SU-DHL-6 (cell line): ENCODE results near the gene CTNNB1.

ENCODE experiments used
- H2AFZ ChIP-seq: fragments of 200-600 bp; sonication (generic); 2 replicates; pipeline ENCODE4 v1.6.1; 2014; ENCODE audit warnings: low read depth, mild to moderate bottlenecking, moderate library complexity, mixed read lengths, antibody characterized with exemption, low read length; ENCODE audit not compliant: severe bottlenecking
- H3F3A ChIP-seq: fragments of 200-600 bp; shearing (Covaris generic); 2 replicates; pipeline ENCODE4 v1.6.0; 2016; ENCODE audit warnings: antibody characterized with exemption, mild to moderate bottlenecking; ENCODE audit not compliant: insufficient read depth
- H3K27ac ChIP-seq: fragments of 200-600 bp; sonication (generic); 2 replicates; pipeline ENCODE4 v1.5.1; 2016; ENCODE audit warnings: low read depth, mild to moderate bottlenecking, low read length, moderate library complexity, mixed read lengths
- H3K27me3 ChIP-seq: fragments of 200-600 bp; sonication (generic), shearing (Covaris generic); 2 replicates; pipeline ENCODE4 v1.6.0; 2014; ENCODE audit warnings: mild to moderate bottlenecking, low read length
- H3K36me3 ChIP-seq: fragments of 200-600 bp; sonication (generic); 2 replicates; pipeline ENCODE4 v1.6.1; 2014; ENCODE audit warnings: mild to moderate bottlenecking, low read length, mixed read lengths
- H3K4me2 ChIP-seq: fragments of 300-600, 200-600 bp; shearing (Covaris generic), sonication (generic); 2 replicates; pipeline ENCODE4 v1.6.0; 2014; ENCODE audit warnings: low read length, low read depth, mild to moderate bottlenecking; ENCODE audit not compliant: poor library complexity, severe bottlenecking
- H3K4me3 ChIP-seq: fragments of 200-600 bp; sonication (generic); 2 replicates; pipeline ENCODE4 v1.5.1; 2014; ENCODE audit warnings: antibody characterized with exemption, low read length, mild to moderate bottlenecking, mixed read lengths; ENCODE audit not compliant: insufficient read depth, poor library complexity, severe bottlenecking
- H3K79me2 ChIP-seq: fragments of 200-600 bp; sonication (generic); 2 replicates; pipeline ENCODE4 v1.6.1; 2014; ENCODE audit warnings: mild to moderate bottlenecking, low read length, moderate library complexity; ENCODE audit not compliant: insufficient read depth
- H3K9ac ChIP-seq: fragments of 200-600 bp; sonication (generic); 2 replicates; pipeline ENCODE4 v1.7.0; 2014; ENCODE audit warnings: mild to moderate bottlenecking, low read length
- H3K9me2 ChIP-seq: fragments of 200-600 bp; sonication (generic); replicated peaks from 2 replicates; pipeline ENCODE4 v1.6.1; 2014; ENCODE audit warnings: low read length; ENCODE audit not compliant: insufficient read depth
- H3K9me3 ChIP-seq: fragments of 200-600 bp; sonication (generic); 2 replicates; pipeline ENCODE4 v1.6.1; 2014; ENCODE audit warnings: low read length, mixed read lengths; ENCODE audit not compliant: insufficient read depth
- H4K20me1 ChIP-seq: fragments of 200-600 bp; sonication (generic); 2 replicates; pipeline ENCODE4 v1.6.1; 2014; ENCODE audit warnings: low read depth, mild to moderate bottlenecking, antibody characterized with exemption, low read length, moderate library complexity, mixed read lengths
- CTCF ChIP-seq: fragments of 200-600 bp; sonication (generic); IDR thresholded peaks from one replicate; pipeline ENCODE4 v1.5.1; 2017; ENCODE audit warnings: antibody characterized with exemption, mild to moderate bottlenecking, low read length, moderate library complexity; ENCODE audit not compliant: insufficient read depth, poor library complexity, severe bottlenecking
- EZH2phosphoT487 ChIP-seq: fragments of 200-600 bp; sonication (generic), shearing (Covaris generic); conservative IDR thresholded peaks from 2 replicates; pipeline ENCODE4 v1.6.1; 2018; ENCODE audit warnings: mild to moderate bottlenecking, antibody characterized with exemption, low read length, moderate library complexity, mixed read lengths

CTNNB1 gene

GRCh38 chr3:41222501-41222900, 23.2 kb downstream of the CTNNB1 start:
- Histone ChIP-seq H3K9ac (no peak overlapping the region), H3K9me3 (no peaks in the 10 kb centered on the region), H2AFZ (no peak overlapping the region), H3F3A (no peaks in the 10 kb centered on the region), H3K9me2 (no peaks in the 10 kb centered on the region), H3K27ac (no peak overlapping the region), H3K4me3 (no peak overlapping the region), H3K27me3 (no peaks in the 10 kb centered on the region), H4K20me1 (peaks cover 60% of the 10 kb centered on the region), H3K4me2 (no peak overlapping the region), H3K79me2 (peaks cover 92% of the 10 kb centered on the region), H3K36me3 (peaks cover 36% of the 10 kb centered on the region)
- no peak for TF ChIP-seq EZH2phosphoT487
- TF ChIP-seq CTCF: no peak

GRCh38 chr3:41223078-41223477, 23.8 kb downstream of the CTNNB1 start:
- Histone ChIP-seq H3K4me2 (no peak overlapping the region), H2AFZ (no peak overlapping the region), H3K9me3 (no peaks in the 10 kb centered on the region), H3K4me3 (no peak overlapping the region), H3F3A (no peaks in the 10 kb centered on the region), H3K27me3 (no peaks in the 10 kb centered on the region), H4K20me1 (peaks cover 55% of the 10 kb centered on the region), H3K27ac (no peak overlapping the region), H3K9me2 (no peaks in the 10 kb centered on the region), H3K79me2 (peaks cover 92% of the 10 kb centered on the region), H3K36me3 (peaks cover 37% of the 10 kb centered on the region), H3K9ac (no peak overlapping the region)
- no peak for TF ChIP-seq EZH2phosphoT487
- no peak for TF ChIP-seq CTCF

GRCh38 chr3:41223691-41224090, 24.4 kb downstream of the CTNNB1 start:
- Histone ChIP-seq H3K4me3 (no peak overlapping the region), H3K79me2 (peaks cover 92% of the 10 kb centered on the region), H3K4me2 (no peak overlapping the region), H2AFZ (no peak overlapping the region), H3K9me2 (no peaks in the 10 kb centered on the region), H3K27ac (no peak overlapping the region), H3F3A (no peaks in the 10 kb centered on the region), H3K36me3 (peaks cover 37% of the 10 kb centered on the region), H3K9ac (no peak overlapping the region), H3K9me3 (no peaks in the 10 kb centered on the region), H4K20me1 (peaks cover 48% of the 10 kb centered on the region), H3K27me3 (no peaks in the 10 kb centered on the region)
- TF ChIP-seq CTCF: no peak
